GM21528 (cell line): ENCODE data around the gene IGFALS.

Source experiments
- ATAC-seq: cut with Tn5 transposase; IDR thresholded peaks from one replicate; pipeline ENCODE4 v1.9.1; 2021; ENCODE audit warnings: mild to moderate bottlenecking, moderate library complexity; ENCODE audit not compliant: unreplicated experiment, low FRiP score

IGFALS gene

DNA sequence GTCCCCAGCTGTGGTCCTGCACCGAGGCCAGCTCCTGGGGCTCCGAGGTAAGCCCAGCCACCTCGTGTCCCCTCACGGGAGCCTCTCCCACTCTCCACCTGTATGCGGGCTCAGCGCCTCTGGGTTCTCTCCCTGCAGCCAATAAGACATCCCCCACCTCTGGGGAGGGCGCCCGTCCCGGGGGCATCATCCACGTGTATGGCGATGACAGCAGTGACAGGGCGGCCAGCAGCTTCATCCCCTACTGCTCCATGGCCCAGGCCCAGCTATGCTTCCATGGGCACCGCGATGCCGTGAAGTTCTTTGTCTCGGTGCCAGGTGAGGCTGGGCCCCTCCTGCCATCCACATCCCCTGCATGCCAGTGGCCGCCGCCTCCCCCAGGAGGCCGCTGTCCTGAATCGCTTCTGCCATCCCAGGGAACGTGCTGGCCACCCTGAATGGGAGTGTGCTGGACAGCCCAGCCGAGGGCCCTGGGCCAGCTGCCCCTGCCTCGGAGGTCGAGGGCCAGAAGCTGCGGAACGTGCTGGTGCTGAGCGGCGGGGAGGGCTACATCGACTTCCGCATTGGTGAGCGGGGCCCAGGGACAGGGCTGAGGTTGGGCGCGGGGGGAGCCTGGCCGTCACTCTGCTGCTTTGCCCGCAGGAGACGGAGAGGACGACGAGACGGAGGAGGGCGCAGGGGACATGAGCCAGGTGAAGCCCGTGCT, 25.3 kb downstream of the IGFALS start:
- no peak for ATAC-seq

DNA sequence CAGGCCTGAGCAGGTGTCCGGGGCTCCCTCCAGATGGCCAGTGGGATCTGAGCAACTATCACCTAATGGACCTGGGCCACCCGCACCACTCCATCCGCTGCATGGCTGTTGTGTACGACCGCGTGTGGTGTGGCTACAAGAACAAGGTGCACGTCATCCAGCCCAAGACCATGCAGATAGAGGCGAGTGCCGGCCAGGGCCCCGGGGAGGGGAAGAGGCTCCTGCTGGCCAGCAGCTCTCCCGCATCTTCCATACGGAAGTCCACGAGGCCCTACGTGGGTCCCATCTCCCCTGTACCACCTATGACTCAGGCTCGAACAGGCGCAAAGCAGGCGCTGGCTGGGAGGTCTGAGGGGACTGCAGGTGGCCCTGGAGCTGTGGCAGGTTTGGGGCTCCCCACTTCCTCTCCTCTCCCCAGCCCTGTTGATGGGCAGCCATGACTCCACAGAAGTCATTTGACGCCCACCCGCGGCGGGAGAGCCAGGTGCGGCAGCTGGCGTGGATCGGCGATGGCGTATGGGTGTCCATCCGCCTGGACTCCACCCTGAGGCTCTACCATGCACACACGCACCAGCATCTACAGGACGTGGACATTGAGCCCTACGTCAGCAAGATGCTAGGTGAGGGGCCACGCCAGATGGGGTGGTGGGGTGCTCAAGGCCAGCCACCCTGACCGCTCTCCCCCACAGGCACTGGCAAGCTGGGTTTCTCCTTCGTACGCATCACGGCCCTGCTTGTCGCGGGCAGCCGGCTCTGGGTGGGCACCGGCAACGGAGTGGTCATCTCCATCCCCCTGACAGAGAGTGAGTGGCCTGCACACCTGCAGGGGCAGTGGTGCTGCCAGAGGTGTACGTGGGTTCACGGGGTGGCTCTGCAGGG, 26.1 kb downstream of the IGFALS start:
- ATAC-seq: no peak

DNA sequence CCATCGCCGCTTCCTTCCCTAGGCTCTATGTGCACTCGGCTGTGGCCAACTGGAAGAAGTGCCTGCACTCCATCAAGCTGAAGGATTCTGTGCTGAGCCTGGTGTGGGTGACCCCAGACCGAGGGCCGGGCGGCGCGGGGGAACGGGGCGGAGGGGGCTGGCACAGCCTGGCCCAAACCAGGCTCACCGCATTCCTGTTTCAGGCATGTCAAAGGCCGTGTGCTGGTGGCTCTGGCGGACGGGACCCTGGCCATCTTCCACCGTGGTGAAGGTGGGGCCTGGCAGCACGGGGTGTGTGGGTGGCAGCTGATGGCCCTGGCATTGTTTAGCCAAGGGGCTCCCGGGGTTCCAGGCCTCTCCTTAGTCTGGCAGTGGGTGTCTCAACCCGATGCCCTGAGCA, 26.8 kb downstream of the IGFALS start:
- no peak for ATAC-seq

DNA sequence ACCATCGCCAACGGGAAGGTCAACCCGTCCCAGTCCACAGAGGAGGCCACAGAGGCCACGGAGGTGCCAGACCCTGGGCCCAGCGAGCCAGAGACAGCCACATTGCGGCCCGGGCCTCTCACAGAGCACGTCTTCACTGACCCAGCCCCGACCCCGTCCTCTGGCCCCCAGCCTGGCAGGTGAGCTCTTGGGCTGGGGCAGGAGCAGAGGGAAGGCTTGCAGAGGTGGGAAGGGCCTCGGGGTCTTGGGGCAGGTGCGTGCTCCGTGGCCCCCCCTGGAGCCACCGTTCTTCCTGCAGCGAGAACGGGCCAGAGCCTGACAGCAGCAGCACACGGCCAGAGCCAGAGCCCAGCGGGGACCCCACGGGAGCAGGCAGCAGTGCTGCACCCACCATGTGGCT, 27.3 kb downstream of the IGFALS start:
- ATAC-seq: no peak

DNA sequence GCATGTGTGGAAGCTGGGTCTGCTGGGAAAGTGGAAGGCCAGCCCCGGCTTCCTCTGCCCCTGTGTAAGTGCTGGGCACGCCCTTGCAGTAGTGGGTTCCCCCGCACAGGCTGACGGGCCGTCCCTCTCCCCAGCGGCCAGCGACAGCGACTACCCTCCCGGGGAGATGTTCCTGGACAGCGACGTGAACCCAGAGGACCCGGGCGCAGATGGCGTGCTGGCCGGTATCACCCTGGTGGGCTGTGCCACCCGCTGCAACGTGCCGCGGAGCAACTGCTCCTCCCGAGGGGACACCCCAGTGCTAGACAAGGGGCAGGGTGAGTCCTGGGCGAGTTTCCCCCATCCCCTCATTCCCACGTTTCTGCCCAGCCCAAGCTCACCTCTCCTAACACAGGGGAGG, 27.7 kb downstream of the IGFALS start:
- no peak for ATAC-seq

DNA sequence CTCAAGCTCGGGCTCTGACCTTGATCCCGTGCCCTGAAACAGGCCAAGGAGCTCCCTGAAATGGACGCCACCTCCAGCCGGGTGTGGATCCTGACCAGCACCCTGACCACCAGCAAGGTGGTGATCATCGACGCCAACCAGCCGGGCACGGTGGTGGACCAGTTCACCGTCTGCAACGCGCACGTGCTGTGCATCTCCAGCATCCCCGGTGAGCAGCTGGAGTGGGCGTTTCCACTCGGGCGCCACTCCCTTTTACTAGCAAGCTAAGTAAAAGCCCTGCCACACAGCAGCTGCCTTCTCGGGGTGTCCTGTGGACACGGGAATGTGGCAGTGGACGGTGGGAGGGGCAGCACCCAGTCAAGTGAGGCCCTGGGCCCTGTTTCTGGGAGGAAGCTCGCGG, 28.5 kb downstream of the IGFALS start:
- ATAC-seq: no peak

DNA sequence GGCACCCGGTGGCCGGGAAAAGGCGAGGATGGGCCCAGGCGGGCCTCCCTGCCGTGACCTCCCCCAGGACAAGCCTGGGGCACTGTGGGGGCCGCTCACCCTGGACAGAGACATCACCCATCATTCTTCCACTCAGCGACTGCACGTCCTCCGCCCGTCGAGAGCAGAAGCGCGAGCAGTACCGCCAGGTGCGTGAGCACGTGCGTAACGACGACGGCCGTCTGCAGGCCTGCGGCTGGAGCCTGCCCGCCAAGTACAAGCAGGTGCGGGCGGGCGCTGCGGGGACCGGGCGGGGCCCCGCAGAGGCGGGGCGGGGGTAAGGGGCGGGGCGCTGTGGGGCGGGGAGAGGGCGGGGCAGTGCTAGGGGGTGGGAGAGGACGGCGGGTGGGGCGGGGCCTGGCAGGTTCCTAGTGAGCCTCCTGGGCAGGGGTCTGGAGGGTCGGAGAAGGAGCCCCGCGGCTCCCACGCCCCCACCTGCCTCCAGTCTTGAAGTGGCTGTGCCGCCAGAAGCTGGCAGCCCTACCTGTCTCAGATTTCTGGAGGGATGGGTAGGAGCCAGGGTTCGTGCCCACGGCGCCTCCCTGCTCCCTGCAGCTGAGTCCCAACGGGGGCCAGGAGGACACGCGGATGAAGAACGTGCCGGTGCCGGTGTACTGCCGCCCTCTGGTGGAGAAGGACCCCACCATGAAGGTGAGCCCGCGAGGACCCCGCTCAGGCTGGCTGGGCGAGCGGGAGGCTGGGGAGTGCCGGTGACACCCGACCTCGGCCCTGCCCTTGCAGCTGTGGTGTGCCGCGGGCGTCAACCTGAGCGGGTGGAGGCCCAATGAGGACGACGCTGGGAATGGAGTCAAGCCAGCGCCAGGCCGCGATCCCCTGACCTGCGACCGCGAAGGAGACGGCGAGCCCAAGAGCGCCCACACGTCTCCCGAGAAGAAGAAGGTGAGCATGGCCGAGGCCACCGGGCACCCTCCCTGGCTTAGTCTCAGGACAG, 29.7 kb downstream of the IGFALS start:
- no peak for ATAC-seq

DNA sequence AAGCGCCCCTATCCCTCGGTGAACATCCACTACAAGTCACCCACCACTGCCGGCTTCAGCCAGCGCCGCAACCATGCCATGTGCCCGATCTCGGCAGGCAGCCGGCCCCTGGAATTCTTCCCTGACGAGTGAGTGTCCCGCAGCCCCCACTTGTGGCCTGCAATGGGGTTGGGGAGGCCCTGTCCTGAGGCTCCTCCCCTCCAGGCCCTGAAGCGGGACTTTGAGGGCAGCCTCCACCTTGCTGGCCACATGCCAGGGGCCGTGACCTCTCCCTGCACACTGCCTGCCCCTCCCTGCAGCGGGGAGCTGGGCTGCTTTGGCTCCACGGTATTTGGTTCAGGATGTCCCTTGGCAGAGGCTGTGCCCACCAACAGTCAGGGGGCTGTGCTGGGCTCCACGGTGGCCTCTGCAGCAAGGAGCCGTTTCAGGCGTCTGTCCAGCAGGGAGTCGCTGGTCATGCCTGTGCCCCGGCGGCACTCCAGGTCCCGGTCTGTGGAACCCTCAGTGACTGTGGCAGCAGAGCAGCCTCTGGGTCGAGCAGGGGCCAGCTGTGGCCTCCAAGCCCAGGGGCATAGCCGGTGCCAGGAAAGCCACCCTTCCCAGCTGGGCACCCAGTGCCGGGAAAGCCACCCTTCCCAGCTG, 30.5 kb downstream of the IGFALS start:
- no peak for ATAC-seq

DNA sequence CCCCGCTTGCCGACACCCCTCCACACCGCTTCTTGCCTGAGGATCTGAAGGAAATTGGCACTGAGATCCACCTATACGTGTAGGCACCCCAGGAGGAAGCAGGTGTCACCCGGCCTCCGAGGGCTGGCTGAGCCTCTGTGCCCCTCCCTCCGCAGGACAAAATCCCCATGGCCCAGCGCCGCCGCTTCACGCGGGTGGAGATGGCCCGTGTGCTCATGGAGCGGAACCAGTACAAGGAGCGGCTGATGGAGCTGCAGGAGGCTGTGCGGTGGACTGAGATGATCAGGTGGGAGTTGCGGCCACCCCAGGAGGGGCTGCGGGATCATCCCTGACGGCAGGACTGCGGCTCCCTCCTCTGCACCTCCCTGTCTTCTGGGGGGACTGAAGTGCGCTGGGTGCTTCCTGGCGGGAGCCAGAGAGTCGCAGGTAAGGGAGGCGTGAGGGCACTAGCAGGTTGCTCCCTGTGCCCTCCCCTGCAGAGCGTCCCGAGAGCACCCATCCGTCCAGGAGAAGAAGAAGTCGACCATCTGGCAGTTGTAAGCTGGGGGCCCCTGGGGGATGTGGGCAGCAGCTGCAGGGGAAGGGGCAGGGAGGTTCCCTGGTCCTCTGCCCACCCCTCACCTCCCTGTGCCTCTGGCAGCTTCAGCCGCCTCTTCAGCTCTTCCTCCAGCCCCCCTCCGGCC, 31.2 kb downstream of the IGFALS start:
- ATAC-seq: no peak

DNA sequence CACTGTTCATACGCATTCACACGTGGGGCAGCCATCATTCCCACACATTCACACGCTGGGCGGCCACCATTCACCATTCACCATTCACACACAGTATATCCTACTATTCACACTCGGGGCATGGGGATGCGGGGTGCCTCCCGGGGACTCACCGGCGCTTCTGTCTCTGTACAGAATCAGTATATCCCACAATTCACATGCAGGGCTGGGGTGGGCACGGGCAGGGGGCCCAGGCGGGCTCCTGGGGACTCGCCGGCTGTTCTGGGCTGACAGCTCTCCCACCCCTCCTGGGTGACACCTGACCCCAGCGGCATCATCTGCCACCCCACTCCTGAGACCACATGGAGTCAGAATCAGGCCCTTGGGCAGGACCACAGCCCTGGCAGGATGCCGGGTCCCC, 31.8 kb downstream of the IGFALS start:
- ATAC-seq: no peak

DNA sequence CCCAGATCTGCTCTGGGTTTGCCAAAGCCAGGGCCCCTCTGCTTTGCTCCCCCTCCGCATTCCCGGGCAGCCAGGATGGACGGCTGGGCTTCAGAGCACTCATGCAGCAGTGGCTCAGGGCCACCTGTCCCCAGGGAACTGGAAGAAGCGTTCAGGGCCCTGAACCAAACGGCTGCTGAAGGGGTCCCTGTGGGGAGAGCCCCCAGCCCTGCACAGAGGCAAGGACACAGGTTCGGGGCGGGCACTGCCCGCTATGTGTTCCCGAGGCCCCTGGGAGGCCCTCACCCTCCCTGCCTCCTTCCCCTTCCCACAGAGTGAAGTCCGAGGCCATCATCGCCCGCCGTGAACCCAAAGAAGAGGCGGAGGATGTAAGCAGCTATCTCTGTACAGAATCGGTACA, 32.6 kb downstream of the IGFALS start:
- ATAC-seq: no peak

DNA sequence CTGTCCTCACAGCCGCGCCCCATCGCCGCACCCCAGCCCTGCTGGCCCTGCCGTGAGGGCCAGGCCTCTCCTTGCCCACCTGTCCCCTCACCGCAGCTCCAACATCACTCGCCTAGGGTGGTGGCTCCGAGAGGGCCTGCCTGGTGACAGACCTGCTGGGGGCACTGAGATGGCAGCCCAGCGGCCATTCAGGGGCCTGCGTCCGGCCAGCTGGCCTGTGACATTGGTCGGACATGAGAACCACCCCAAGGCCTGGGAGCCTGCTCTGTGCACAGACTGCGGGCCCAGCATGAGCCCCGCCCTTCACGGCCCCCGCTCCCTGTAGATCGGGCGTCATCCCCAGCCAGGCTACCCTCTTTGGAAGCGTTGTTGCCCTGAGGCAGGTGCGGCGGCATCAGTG, 34.0 kb downstream of the IGFALS start:
- no peak for ATAC-seq

DNA sequence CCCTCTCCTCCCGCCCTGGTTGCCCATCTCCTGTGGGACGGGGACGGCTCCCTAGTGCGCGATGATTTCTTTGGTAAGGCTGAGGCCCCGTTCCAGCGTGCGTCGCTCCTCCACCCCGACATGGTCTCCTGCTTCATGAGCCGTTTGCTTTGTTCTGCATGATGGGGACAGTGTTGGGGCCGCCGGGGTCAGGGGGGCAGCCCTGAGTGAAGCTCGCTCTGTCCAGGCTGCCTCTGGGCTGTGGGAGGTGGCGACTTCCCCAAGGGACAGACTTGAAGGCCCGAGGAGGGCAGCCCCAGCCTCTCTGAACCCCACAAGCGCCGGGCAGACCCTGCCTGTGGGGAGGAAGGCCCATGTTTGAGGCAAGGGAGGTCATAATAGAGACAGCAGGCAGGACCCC, 34.6 kb downstream of the IGFALS start:
- no peak for ATAC-seq

DNA sequence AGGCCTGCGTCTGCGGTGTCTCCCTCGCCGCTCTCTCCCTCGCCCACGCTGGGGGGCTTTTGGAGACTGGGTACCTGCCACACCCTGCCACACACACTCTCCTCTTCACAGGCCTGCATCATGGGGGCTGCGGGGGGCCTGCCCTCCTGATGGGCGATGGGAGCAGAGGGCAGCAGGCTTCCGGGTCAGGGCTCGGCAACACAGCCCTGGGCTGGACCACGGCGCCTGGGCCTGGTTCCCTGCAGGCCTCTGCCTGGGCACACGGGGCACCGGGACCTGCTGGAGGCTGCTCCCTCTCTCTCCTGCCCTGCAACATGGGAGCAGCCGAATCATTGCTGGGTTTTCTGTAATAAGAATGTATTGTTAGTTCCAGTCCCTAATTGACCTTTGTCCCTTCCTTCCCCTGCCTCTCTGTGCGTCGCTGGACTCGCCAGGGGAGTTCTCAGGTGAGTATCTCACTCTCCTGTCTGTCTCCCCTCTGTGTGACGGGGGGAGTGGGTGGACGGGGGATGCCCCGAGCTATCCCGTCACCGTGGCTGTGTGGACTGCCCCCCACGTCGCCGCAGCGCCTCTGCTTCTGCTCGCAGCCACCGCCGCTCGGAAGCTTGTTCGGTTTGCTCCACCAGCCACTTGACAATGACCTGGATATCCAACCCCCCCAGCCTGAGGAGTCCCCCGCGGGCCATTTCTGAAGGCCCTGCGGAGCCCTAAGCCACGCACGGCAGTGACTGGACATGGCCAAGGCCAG, 35.6 kb downstream of the IGFALS start:
- ATAC-seq: no peak

DNA sequence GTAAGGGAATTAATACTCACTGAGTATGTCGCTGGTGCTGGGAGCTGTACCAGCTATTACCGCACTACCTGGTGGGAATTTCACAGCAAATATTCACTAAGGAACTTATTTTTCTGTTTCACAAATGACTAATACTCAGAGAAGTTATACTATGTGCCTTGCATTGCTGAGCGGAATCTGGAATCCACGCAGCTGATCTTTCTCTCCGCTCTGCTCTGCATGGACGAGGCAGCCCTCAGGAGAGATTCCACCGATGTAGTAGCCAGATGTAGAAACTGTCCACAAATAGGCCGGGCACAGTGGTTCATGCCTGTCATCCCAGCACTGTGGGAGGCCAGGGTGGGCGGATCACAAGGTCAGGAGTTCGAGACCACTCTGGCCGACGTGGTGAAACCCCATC, 39.3 kb downstream of the IGFALS start:
- no peak for ATAC-seq

DNA sequence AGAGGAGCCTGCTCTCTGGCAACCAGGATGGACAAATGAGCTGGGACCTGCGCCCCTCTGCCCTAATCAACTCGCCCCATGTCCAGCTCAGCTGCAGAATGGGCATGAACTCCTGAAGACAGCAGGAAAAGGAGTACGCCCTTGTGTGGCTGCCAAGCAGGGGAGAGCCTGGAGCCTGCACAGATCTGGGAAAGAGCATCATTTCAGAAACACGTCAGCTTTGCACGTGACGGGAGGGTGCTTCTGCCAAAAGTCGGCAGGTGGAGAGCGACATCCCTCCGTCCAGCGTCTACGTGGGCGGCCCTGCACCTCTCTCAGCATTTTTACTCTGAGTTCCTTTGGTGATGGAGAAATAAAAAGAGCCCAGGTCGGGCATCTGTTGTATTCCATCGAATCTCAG, 40.7 kb downstream of the IGFALS start:
- ATAC-seq: no peak

DNA sequence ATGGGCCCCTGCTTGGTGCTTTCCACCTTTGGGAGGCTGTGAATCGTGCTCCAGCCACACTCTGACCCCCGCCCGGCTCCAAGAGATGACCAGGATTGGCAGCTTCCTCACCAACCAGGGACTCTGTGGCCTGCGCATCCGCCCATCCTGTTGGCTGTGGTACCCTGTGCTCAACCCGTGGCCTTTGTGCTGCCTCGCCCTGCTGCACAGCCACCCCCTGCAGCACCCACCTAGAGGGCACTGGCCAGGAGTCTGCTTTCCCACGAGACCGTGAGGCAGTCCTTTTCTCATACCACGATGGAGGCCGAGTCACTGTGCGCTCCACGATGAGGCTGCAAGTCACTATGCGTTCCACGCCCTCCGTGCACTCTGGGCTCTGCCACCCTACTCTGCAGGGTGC, 41.6 kb downstream of the IGFALS start:
- no peak for ATAC-seq

DNA sequence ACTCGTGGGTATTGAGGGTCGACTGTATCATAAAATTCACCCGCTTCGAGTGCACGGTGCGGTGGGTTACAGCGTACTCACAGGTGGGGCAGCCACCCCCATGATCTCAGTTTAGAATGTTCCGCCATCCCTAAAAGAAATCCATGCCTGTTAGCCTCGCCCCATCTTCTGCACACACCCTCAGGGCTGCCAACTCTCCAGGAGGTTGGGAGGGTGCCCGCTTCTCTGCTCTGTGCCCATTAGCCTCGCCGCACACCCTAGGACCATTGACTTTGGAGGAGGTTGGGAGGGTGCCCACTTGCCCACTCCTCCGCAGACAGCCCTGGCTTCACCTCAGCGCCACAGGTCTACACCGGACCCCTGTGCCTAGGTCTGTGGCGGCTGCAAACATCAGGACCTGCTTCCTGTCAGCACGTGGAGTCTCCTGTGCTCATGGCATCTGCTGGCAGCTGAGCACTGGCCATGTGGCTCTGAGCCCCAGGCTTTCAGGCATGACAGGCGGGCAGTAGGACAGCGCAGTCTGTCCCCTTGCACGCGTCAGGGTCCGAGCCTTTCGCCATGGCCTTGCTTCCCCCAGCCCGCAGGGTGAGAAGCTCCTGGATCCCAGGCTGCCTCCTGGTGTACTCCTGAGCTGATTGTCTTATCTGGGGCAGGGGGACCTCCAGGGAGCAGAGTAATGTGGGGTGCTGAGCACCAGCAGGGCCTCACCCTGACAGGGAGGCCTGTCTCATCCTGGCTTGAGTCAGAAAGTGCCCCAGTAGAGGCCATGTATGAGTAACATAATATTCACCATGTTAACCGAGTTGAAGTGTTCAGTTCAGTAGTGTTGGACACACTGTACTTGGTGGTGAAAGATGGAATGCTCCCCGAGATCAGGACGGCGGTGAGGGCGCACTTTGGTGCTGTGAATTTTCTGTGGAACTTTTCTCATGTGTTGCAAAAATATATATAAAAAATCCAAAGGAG, 44.1 kb downstream of the IGFALS start:
- ATAC-seq: no peak
